CD4-positive, alpha-beta T cell (primary cell): ENCODE results near the gene ZNF888. TPM values are rescaled to one million over a fixed set of nuclear protein-coding genes. Genes with fewer than 3 reads are reported as not detected.

Source experiments
- ATAC-seq: fragments of 200-7000 bp; cut with Tn5 transposase; one replicate; pipeline ENCODE4 v1.10.0; 2022; ENCODE audit warnings: mild to moderate bottlenecking; ENCODE audit not compliant: poor library complexity
- CTCF ChIA-PET: fragments of 350-600 bp; sonication (Branson Sonifier 250); formaldehyde crosslinking; loops from one replicate; lab custom pipeline; 2021; ENCODE audit warnings: antibody characterized with exemption, inconsistent platforms; lab: Charles Lee
- POLR2A ChIA-PET: fragments of 350-600 bp; sonication (Branson Sonifier 250); formaldehyde crosslinking; loops from one replicate; lab custom pipeline; 2021; ENCODE audit warnings: antibody characterized with exemption, inconsistent platforms; lab: Charles Lee
- DNase-seq, 14 experiments: peaks; one replicate each; pipeline ENCODE4 v3.0.0-alpha.2; 2013 to 2020; ENCODE audit warnings: mixed read lengths in 2 of 14
- H3K27ac ChIP-seq, 2 donors: one replicate each; pipeline versions ENCODE4 v1.5.1 to v1.7.0; 2013; ENCODE audit warnings: low read length in 2 of 2, low read depth in 1 of 2, mild to moderate bottlenecking in 1 of 2
- H3K27me3 ChIP-seq, 2 experiments: 1 replicate in 1 of 2; 2 replicates in 1 of 2; pipeline versions ENCODE4 v1.6.1 to v1.7.0; 2013; ENCODE audit warnings: low read length in 2 of 2, control low read depth in 1 of 2, mild to moderate bottlenecking in 1 of 2, moderate library complexity in 1 of 2; ENCODE audit not compliant: insufficient read depth in 2 of 2, control insufficient read depth in 1 of 2
- H3K36me3 ChIP-seq: one replicate; pipeline ENCODE4 v1.6.1; 2013; ENCODE audit warnings: low read length, control low read depth; ENCODE audit not compliant: insufficient read depth
- H3K4me1 ChIP-seq: one replicate; pipeline ENCODE4 v1.6.1; 2013; ENCODE audit warnings: low read length, control low read depth; ENCODE audit not compliant: insufficient read depth
- H3K4me3 ChIP-seq: one replicate; pipeline ENCODE4 v1.5.1; 2013; ENCODE audit warnings: mild to moderate bottlenecking, low read length, moderate library complexity
- H3K9me3 ChIP-seq, 2 experiments: 1 replicate in 1 of 2; 2 replicates in 1 of 2; pipeline versions ENCODE4 v1.6.1 to v1.7.0; 2013; ENCODE audit warnings: low read length in 2 of 2, mild to moderate bottlenecking in 2 of 2, control low read depth in 1 of 2, moderate library complexity in 1 of 2; ENCODE audit not compliant: control insufficient read depth in 1 of 2, insufficient read depth in 1 of 2
- H3K27ac Mint-ChIP-seq: one replicate; pipeline ENCODE4 v1.8.0; 2020; ENCODE audit warnings: mixed read lengths
- H3K27me3 Mint-ChIP-seq: one replicate; pipeline ENCODE4 v1.8.0; 2021; ENCODE audit warnings: mixed read lengths
- H3K36me3 Mint-ChIP-seq: one replicate; pipeline ENCODE4 v1.8.0; 2021; ENCODE audit warnings: low read depth, mixed read lengths
- H3K4me1 Mint-ChIP-seq: one replicate; pipeline ENCODE4 v1.8.0; 2021; ENCODE audit warnings: low read depth, mixed read lengths
- H3K4me3 Mint-ChIP-seq: one replicate; pipeline ENCODE4 v1.8.0; 2020; ENCODE audit warnings: mild to moderate bottlenecking, mixed read lengths
- H3K9me3 Mint-ChIP-seq: one replicate; pipeline ENCODE4 v1.8.0; 2020; ENCODE audit warnings: mixed read lengths
- CTCF ChIP-seq: fragments of 200-600 bp; IDR thresholded peaks from one replicate; pipeline ENCODE4 v1.8.0; 2022; ENCODE audit warnings: antibody characterized with exemption, mild to moderate bottlenecking
- intact Hi-C, 2 experiments: fragments of 100-400 bp; cut with DNase I in 1 of 2; cut with micrococcal nuclease in 1 of 2; formaldehyde crosslinking; loops; one replicate each; pipeline versions ENCODE4 v1.15.1 to v1.9.0; 2023 to 2025; cut with DNase I, micrococcal nuclease
- total RNA-seq, 174 experiments: library from RNA in 2 of 174; stranded (reverse) in 2 of 174; gene quantifications; one replicate each; pipeline ENCODE4 v1.2.3 and lab custom pipeline; 2021 to 2026

ZNF888 gene
- total RNA-seq, 2 experiments from 2014 or later: 2.5 to 3.0 TPM

- Mint-ChIP-seq H3K9me3 (peaks cover 8% of the 10 kb centered on the region), H3K36me3 (peaks cover 71% of the 10 kb centered on the region), H3K4me1 (peaks cover 36% of the 10 kb centered on the region), H3K4me3 (peak within 1 kb of the TSS; percentile 97), H3K27ac (peak within 1 kb of the TSS; percentile 97), H3K27me3 (no peaks in the 10 kb centered on the region)
- ChIA-PET POLR2A (interaction anchor here (0.7 to 1.6 kb wide), 11 partner anchors 8 to 773 kb away, joined by 3 to 7 read pairs (median 4); partner anchors contain the start of genes PPP2R1A, ZNF320, ZNF480 and ZNF808), CTCF (interaction anchor here (0.8 kb wide), 1 partner anchor 31 kb away, joined by 3 read pairs; no protein-coding TSS in a partner anchor)
- Histone ChIP-seq H3K27ac (peak within 1 kb of the TSS; percentile 63 to 68), H3K4me1 (peaks cover 20% of the 10 kb centered on the region), H3K4me3 (peak within 1 kb of the TSS; percentile 78), H3K9me3 (peaks cover 39 to 42% of the 10 kb centered on the region in 2 experiments), H3K27me3 (no peaks in the 10 kb centered on the region), H3K36me3 (peaks cover 27% of the 10 kb centered on the region)
- intact Hi-C loops: loop anchor here (1.0 to 10.0 kb wide), 10 partner anchors 20 to 560 kb away; partner anchors contain the start of genes ZNF320 (in 2 of the 2), ZNF888 (in 2 of the 2), ZNF160 (in 1 of the 2) and ZNF525 (in 1 of the 2)
- TF ChIP-seq CTCF: no peak
- DNase-seq (peak; percentile 97 to 100 (median 99)), ATAC-seq (peak; percentile 99)
Measured at GRCh38 chr19:52962394-52963246, 39.4 kb upstream of the ZNF888 start, which contains the start of gene ZNF816. Gene ZNF816 (minus strand): TSS chr19:52962881. CDS start chr19:52956089, 6,792 bp downstream.

- peak overlapping the region; percentile 97 for H3K4me3 Mint-ChIP-seq
- TF ChIP-seq CTCF: no peak
Measured at GRCh38 chr19:52961981-52962380, 38.8 kb upstream of the ZNF888 start.

GRCh38 chr19:52959613-52960295, 36.5 kb upstream of the ZNF888 start:
- peaks cover 20% of the 10 kb centered on the region for H3K4me1 ChIP-seq
- Mint-ChIP-seq H3K4me3 (peak overlapping the region; percentile 62), H3K4me1 (peaks cover 36% of the 10 kb centered on the region), H3K27ac (no peak overlapping the region), H3K27me3 (no peaks in the 10 kb centered on the region), H3K36me3 (peaks cover 91% of the 10 kb centered on the region), H3K9me3 (peaks cover 19% of the 10 kb centered on the region)
- ChIA-PET CTCF (interaction anchor here (1.0 to 1.3 kb wide), 2 partner anchors 34 to 236 kb away, joined by 3 read pairs; no protein-coding TSS in a partner anchor), POLR2A (interaction anchor here (0.6 kb wide), 1 partner anchor 18 kb away, joined by 3 read pairs; no protein-coding TSS in a partner anchor)
- no peak for DNase-seq
- no peak overlapping the region for H3K27ac ChIP-seq
- peaks cover 52 to 65% of the 10 kb centered on the region in 2 experiments for H3K9me3 ChIP-seq
- H3K27me3 ChIP-seq: no peaks in the 10 kb centered on the region
- ATAC-seq: no peak
- H3K36me3 ChIP-seq: peaks cover 53% of the 10 kb centered on the region
- TF ChIP-seq CTCF: no peak
- intact Hi-C loops: loop anchor here (5.0 to 10.0 kb wide), 4 partner anchors 65 to 563 kb away; partner anchors contain the start of genes ZNF160 (in 1 of the 2), ZNF320 (in 1 of the 2) and ZNF525 (in 1 of the 2)
- H3K4me3 ChIP-seq: no peak overlapping the region

More at GRCh38 chr19:52961981-52962380, 38.8 kb upstream of the ZNF888 start:
- peak overlapping the region; percentile 42 to 63 for H3K27ac ChIP-seq
- H3K9me3 ChIP-seq: peaks cover 38 to 42% of the 10 kb centered on the region in 2 experiments
- H3K36me3 ChIP-seq: peaks cover 31% of the 10 kb centered on the region
- peaks cover 20% of the 10 kb centered on the region for H3K4me1 ChIP-seq
- ChIA-PET POLR2A (interaction anchor here (1.0 to 1.6 kb wide), 4 partner anchors 38 to 914 kb away, joined by 3 to 5 read pairs (median 4); partner anchors contain the start of genes ZNF432 and ZNF480), CTCF (no interaction called here)
- ATAC-seq: no peak
- no peak for DNase-seq
- H3K4me3 ChIP-seq: peak overlapping the region; percentile 78
- Mint-ChIP-seq H3K9me3 (peaks cover 5% of the 10 kb centered on the region), H3K27me3 (no peaks in the 10 kb centered on the region), H3K36me3 (peaks cover 77% of the 10 kb centered on the region), H3K27ac (peak overlapping the region; percentile 97), H3K4me1 (peaks cover 36% of the 10 kb centered on the region)
- intact Hi-C loops: loop anchor here (1.0 to 10.0 kb wide), 9 partner anchors 20 to 560 kb away; partner anchors contain the start of genes ZNF888 (in 2 of the 2), ZNF160 (in 1 of the 2), ZNF320 (in 1 of the 2) and ZNF525 (in 1 of the 2)
- H3K27me3 ChIP-seq: no peaks in the 10 kb centered on the region
